T-helper 2 cell treated with Interferon-gamma antibody and Interleukin-4, amounts not matched to agents 100 ng/mL and 5 ng/mL, for 36 hours (primary cell): Measurements from ENCODE around the gene NRG2. TPM values are rescaled to one million over a fixed set of nuclear protein-coding genes. Genes with fewer than 3 reads are reported as not detected.

ENCODE experiments used
- intact Hi-C: fragments of 100-400 bp; cut with micrococcal nuclease; formaldehyde crosslinking; loops from one replicate; pipeline ENCODE4 v1.15.1; 2023
- total RNA-seq: library from RNA; stranded (reverse); gene quantifications from 2 replicates; pipeline ENCODE4 v1.2.3, GENCODE V29; 2022

NRG2 gene
- total RNA-seq, 1 donor from 2014 or later, result not detected

DNA sequence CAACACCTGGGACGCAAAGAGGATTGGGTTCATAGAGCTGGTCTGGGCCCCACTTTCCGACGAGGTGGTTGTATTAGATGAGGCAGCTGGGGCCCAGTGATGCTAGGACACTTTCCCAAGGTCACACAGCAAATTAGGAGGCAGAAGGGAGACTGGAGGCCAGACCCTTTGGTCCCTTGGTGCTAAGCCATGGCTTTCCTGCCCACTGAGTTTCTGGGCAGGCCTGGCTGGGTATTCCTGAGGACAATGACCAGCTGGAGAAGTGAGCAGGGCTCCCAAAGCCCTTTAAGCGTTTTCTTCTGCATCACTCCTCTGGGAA, 181.3 kb downstream of the NRG2 start:
- intact Hi-C loops, result no loop called here

DNA sequence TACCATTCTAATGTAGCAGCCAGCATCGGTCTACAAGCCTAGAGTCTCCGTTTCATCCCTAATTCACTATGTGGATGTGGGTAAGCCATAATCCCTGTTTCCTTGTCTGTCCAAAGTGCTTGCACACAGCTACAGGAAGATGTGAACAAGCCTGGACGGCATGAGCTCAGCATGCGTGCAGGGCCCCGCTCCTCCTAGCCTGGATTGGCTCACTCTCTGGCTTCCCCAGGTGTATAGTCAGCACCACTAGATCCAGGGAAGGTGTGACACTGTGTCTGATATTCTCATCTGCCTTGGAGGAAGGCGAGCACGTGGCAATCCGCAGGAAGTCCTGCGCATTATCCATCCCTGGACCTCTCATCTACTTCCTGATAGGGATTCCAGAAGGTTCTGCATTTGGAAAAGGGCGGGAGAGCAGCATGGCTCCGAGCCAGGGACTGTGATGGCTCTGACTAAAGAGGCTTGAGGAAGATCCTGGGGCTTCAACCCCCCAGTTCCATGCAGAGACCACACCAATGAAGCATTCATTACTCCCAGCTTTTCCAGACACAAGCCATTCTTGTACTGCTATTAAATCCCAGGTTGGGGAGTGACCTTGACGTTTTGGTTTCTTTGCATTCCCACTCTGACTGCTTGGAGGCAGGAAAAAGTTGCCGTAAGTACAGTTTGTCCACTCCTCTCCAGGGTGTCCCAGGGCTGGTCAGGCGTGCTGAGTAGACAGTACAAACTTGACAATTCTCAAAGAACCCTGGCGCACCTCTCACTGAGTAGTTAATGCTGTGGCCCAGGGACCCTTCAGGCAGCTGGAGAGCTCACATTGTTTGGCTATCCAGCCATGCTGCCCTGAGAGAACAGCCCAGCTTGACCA, 181.8 kb downstream of the NRG2 start:
- intact Hi-C loops, result no loop called here

DNA sequence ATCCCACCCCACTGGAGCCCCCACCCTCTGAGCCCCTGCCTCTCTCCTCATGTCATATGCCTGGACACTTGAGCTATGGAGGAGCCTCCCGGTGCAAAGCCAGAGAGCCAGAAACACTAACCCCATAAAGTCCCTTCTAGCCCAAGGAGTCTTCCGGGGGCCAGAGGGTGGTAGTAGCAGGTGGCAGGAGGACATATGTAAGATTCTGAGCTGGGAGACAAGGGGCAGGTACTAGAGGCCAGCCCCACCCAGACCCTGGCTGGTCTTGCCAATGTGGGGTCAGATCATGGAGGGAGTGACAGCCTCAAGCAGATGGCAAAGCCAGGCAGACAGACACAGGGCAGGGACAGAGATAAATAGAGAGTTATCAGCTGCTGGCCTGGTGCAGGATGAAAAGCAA, 184.1 kb downstream of the NRG2 start:
- intact Hi-C loops, result no loop called here

DNA sequence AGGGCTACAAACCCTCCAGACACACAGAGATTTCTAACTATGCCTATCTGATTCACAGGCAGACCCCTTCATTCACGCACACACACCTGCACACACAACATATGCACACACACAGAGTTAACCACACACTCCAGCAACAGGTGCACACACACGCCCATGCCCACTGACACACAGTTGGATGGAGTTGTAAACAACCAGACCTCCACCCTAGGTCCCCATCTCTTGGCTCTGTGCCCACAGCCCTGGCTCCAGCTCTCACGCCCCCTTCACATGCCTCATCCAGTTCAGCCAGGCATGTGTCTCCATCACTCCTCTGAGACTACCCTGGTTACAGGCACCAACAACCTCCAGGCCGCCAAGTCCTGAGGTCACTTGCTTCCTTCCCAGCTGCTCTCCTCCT, 186.4 kb downstream of the NRG2 start:
- intact Hi-C loops, result no loop called here

DNA sequence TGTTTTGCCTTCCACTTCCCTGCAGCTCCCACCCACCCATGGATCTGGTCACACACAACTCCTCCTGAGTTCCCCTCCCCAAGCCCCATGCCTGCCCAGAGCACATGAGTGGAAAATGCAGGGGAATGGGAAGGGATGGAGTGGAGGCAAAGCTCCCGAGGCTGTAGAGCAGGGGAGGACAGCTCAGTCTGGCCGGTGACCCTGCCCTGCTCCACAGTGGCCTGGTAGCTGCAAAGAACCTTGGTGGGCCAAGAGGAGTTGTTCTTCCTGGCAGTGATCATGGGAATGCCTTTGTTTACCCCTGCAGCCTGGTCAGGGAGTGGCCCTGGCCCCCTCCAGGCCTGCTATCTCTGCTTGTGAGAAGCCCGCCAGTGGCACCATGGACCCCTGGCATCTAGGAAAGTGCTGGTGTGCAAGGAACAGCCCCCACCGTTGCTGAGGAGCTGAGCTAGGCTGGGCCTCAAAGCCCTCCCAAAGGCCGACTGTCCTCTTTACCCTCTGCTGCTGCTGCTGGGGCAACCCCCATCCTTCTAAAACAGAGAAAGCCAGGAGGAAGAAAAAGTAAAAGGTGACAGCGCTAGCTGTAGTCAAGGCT, 187.1 kb downstream of the NRG2 start:
- intact Hi-C loops, result no loop called here

DNA sequence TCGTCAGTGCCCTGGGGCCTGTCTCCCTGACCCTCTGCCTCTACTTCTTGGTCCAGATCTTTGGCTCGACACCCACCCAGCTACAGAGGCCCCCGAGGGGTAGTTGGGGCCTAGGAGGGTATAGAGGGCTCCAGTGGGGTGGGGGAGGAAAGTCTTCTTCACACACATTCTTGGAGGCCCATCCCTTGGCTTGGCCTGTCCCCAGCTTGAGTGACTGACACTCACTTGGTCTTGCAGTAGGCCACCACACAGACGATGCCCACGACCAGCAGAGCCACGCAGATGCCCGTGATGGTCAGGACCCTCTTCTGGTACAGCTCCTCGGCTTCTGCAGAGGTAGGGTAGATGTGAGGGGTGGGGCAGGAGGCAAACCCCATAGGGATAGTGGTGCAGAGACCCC, 187.6 kb downstream of the NRG2 start:
- intact Hi-C loops, result no loop called here

DNA sequence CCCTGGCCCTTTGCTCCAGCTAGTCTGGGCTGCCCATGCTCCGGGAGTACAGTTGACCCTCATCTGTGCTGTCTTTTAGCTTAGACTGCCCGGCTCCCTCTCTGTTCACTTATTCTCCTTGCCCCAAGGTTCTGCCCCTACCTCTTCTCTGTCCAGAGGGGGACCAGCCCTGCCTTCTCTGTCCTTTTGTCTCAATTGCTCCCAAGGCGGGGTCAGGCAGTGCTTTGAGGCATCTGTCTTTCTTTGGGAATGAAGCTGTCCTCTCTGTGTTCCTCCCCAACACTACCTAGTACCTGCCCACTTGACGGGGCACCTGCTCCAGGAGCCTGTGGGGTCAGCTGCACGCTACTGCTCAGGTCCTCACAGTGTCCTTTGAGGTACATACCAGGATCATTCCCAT, 188.1 kb downstream of the NRG2 start:
- intact Hi-C loops, result no loop called here

DNA sequence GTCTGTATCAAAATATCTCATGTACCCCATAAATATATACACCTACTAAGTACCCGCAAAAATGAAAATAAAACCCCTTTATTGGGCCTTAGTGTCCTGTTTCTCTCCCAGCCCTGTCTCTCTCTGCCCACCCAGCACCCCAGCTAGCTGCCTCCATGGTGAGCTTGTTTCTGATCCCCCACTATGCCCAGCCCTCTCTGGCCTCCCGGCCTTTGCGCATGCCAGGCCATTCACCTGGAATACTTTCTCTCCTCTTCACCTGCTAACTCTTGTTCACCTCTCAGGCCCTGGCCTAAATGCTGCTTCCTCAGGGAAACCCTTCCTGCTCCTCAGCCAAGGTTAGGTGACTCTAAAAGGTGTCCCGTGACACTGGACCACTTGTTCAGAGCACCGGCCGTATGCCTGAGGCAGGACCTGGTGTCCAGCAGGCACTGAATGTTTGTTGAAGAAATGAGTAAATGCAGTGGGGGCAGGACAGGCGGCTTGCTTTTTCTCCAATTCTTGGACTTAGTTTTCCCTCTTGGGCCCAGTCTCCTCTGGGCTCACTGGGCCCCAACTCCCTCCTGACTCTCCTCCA, 189.0 kb downstream of the NRG2 start:
- intact Hi-C loops, result no loop called here

DNA sequence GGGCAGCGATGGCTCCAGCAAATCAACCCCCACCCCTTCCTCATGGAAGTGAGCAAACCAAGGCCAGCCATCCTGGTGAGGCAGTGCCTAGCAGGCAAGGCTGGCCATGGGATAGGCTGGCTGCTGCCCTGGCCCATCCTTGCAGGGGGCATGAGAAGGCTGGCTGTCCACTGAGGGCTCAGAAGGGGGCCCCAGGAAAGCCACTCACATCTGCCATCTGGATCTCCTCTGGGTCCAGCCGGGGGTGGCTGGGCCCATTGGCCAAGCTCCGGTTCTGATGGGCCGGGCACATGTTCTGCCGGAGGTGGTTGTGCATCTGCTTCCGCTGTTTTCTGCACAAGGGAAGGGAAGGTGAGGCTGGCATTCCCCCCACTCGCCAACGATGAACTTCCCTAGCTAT, 190.4 kb downstream of the NRG2 start:
- intact Hi-C loops, result no loop called here

DNA sequence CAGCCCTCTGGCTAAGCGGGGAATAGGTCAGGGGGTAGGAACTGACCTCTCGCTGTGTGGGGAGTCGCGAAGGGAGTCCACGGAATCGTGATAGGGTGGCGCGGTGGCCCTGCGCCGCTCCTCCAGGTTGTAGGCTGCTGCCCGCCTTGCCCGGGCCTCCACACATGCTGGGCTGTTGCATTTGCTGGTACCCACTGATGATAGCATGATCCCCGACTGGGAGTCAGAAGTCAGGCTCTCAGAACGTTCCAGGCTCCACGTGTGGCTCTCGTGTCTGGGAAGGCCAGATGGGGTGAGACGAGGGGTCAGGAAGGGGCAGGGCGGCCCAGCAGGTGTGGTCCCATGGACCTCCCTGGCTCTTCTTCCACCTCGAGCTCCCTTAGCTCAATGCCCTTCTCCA, 191.5 kb downstream of the NRG2 start:
- intact Hi-C loops, result no loop called here

DNA sequence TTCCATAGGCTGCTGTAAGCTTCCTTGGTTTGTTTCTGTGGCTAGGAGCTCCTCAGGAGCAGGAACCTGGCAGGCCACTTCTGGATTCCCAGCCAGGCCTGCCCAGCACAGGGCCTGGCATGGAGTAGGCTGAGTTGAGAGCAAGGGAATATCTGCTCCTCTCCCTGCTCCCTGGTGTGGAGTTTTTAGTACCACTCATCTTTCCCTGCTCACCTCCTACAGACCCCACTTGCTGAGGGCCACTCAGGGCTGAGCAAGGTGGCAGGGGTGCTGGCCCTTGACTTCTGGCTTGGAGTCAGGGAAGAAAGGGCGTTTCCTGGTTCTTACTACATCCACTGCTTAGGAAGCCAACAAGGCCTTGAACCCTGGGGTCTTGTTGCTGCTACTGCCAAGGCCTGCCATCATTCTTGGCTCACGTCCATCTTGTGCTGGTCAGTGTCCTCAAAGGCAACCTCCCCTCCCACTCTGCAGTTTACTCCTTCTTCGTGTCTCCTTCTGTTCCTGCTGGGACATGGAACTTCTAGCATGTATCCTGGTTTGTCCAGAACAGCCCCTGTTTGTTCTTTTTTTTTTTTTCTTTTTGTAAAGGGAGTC, 192.6 kb downstream of the NRG2 start:
- intact Hi-C loops, result no loop called here

DNA sequence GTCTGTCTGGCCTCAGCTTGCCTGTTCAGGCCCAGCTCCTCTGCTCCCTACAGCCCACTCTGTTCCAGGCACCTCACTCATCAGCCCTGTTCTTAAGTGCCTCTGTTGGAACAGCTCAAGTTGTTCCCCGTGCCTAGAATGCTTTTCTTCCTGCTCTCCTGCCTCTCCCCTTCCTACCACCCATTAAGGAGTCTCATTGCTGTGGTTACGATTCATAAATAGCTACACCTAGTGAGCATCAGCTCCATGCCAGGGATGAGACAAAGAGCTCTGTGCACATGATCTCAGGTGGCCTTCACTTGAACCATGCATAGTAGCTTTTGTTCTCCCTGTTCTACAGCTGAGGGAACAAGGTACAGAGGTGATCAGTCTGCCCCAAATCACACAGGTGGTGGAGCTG, 193.2 kb downstream of the NRG2 start:
- intact Hi-C loops, result no loop called here

DNA sequence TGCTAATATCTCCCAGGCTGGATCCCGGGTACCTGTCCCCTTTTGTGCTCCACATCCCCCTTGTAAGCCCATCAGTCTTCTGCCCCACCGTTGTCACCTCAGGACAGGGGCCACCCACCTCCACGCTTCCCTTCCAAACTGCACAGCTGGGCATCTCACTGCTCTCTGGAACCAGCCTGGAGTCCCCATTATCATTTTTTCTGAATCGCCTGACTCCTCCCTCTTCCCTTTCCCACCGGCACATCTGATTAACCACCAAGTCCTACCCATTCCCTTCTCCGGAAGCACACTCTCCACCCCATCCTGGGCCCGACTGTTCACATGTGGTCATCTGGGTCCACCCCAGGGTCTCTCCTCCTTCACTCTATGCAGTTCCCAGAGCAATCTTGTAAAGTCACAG, 193.6 kb downstream of the NRG2 start:
- intact Hi-C loops, result no loop called here

DNA sequence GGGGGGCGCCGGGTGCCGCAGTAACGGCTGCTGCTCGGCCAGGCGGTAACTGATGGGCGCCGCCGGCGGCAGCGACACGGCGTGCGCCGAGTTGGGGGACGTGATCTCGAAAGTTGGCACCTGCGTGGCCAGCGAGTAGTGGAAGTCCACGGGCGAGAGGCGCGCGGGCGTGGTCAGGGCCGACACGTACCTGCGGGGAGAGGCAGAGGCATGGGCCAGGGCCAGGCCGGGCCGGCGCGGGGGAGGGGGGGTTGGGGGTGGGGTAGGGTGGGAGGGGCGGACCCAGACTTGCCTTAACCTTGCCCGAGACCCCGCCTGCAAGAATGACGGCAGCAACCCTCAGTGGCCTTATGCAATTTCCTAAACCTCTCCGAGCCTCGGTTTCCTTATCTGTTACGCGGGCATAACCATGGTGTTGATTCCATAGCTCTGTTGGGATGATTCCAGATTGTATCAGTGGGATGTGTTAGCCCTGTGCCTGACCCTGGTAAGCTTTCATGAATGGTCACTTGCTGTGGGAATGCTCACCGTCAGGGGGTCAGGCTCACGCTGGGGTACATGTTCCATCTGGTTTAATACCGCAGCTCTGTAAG, 194.5 kb downstream of the NRG2 start:
- intact Hi-C loops, result no loop called here

DNA sequence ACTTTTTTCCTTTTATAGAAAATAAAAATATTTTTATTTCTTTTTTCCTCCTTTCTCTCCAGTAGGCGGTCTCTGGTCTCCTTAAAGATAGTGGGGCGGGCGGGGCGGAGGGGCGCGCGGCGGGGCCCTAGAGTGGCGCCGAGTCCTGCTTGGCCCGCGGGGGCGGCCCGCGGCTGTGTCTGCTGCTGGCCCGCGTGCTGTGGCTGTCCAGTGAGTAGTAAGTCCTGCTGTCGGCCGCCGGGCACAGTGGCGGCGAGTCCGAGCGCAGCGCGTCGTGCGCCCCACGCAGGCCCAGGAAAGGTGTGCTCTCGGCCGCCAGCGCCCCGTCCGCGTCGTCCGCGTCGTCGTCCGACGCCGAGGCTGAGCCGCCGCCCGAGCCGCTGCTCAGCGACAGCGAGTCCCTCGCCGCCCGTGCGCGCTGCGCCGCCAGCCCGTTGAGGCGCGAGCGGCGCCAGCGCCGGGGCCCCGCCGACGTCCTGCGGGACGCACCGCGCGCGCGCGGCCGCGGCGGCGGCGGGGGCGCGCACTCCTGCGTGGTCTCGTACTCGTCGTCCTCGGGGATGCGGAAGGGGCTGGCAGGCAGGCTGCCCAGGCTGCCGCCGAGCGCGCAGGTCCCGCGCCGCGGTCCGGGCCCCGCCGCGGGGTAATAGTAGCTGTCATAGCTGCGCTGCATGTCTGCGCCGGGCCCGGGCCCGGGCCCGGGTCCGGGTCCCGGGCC, 195.2 kb downstream of the NRG2 start:
- intact Hi-C loops, result no loop called here

DNA sequence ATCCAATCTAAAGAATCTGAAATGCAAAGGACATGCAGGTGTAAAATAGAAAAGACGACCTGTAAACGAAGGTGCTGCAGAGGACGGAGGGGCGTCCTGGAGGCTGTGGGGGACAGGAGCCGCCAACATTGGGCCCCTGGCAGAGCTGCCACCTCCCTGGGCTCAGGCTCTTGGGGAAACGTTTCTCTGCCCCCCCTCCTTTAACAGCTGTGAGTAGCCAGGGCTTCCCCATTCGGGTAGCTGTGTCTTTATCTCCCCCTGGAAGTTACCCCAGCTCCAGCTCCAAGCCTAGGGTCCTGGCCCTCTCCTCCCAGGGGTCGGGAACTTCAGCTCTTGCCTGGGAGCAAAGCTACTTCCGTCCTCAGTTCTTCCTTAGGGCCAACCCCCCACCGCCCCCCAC, 196.0 kb downstream of the NRG2 start:
- intact Hi-C loops, result no loop called here

DNA sequence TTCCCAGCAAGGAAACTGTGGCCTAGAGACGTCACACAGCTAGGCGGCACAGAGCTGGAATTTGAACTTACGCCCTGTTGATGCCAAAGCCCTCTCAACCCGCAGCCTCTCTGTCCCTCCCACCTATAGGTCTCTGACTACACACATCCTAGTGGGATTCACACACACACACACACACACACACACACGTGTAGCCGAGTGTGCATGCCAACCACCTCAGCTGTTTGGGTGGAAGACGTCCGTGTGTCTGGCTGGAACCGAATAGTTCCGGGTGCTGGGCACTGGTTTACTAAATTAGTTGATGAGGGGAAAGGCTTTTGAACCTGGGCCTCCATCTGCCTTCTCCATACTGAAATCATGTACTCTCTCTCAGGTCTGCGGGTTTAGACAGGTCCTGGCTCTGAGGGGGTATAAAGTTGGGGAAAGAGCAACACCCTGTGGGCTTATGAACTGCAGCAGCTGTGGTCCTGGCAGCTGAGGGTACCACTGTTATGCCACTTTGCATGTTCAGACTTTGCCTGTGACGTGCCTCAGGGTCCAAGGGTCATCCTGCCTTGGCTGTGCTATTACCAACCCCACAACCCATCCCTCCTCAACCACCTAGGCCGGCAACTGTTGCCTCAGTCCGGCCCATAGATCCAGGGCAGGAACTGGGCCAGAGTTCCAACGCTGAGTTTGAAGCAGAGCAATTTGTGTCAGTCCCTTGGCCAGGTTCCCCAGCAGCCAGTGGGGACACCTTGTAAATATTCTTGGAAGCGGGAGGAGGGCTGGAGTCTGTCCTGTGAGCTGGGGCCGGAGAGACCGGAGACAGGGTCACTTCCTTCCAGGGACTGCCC, 197.0 kb downstream of the NRG2 start:
- intact Hi-C loops, result no loop called here

DNA sequence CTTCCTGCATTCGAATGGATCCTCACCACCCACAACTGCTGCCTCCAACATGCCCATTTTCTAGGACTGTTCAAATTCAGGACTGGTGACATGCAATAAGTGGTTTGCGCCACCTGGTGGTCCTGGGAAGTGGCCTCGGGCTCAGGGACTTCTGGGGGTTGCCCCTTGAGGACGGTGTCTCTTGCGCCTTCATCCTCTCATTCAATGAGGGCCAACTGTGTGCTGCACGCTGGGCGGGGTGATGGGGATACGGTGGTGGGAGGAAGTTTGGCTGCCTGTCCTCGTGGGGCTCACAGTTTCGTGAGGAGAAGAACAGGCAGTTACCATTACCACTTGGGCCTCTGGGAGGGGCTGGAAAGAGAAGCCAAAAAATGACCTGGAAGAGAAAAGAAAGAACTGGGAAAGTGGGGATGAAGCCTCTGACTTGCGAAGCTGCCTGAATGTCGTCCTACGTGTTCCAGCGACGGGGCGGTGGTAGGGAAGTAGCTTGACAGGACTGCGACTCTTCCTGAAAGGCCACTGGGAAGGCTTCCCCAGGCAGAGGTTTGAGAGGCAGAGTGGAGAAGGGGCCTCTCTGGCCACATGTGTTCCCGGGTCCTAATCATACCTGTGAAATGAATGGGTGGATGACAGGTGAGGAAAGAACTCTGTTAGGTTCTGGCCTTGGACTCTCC, 198.5 kb downstream of the NRG2 start:
- intact Hi-C loops, result loop anchor here (1.0 kb wide), 1 partner anchor 57 kb away; no protein-coding TSS in a partner anchor

DNA sequence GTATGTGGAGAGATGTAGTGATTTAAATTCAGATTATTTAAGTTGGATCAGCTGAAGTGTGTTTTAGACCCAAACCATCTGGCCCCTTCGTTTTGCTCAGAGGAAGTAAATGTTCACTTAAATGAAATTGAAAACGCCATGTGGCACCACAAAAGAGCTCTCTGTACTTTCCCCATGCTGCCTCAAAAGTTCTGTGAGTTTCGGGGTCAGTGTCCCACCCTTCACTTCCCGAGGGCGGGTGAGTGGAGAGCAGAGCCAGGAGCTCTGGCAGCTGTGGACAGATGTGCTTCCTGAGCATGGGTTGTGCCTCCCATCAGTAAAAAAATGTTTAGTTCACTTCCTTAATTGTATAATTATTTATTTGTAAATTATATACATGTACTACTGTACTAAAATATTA, 199.1 kb downstream of the NRG2 start:
- intact Hi-C loops, result loop anchor here (1.0 kb wide), 1 partner anchor 57 kb away; no protein-coding TSS in a partner anchor

DNA sequence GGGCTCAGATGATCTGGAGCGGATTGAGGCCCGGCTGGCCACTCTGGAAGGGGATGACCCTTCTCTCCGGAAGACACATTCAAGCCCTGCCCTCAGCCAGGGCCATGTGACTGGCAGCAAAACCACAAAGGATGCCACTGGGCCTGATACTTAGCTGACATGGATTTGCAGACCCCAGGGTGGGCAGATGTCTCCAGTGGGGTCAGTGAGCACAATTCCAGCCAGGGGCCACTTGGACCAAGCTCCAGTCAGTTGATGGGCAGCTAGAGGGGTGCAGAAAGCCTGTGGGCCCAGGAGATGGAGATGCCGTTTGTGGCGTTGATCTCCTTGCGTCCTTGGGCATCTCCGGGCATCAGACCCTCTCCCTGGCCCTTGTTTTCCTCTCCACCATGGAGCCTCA, 200.8 kb downstream of the NRG2 start:
- intact Hi-C loops, result no loop called here
